ENCODE data around the gene NOL9.

DNA sequence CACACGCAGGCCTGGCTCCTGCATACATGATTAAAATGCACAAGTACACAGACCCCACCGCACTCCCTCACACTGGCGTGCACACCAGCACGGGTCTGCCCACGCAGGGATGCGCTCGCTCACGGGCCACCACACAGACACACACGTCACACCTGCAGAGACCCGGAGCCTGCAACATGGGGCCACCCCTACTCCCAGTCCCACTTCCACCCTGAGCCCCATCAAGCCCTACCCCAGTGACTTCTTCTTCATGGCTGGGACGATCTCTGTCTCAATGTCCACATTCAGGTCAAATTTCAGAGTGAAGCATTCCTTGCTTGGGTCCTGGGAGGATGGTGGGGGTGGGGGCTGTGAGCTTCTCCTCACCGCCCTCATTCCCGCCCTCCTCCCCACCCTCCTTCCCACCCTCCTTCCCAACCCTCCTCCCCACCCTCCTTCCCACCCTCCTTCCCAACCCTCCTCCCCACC is 79.5 kb downstream of the NOL9 start:
- TF ChIP-seq, protein P1, sequence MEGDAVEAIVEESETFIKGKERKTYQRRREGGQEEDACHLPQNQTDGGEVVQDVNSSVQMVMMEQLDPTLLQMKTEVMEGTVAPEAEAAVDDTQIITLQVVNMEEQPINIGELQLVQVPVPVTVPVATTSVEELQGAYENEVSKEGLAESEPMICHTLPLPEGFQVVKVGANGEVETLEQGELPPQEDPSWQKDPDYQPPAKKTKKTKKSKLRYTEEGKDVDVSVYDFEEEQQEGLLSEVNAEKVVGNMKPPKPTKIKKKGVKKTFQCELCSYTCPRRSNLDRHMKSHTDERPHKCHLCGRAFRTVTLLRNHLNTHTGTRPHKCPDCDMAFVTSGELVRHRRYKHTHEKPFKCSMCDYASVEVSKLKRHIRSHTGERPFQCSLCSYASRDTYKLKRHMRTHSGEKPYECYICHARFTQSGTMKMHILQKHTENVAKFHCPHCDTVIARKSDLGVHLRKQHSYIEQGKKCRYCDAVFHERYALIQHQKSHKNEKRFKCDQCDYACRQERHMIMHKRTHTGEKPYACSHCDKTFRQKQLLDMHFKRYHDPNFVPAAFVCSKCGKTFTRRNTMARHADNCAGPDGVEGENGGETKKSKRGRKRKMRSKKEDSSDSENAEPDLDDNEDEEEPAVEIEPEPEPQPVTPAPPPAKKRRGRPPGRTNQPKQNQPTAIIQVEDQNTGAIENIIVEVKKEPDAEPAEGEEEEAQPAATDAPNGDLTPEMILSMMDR (conservative IDR thresholded peaks at IDR 0.05 in 1 of 2, IDR thresholded peaks at IDR 0.05 in 1 of 2; ENCODE audit: extremely low read depth in 1 of 2, insufficient read depth in 1 of 2, low read depth in 1 of 2, low read length in 2 of 2), result no peak
- TF ChIP-seq EZH2 (IDR thresholded peaks at IDR 0.05; ENCODE audit: borderline replicate concordance, low read length), result no peak

All from mammary epithelial cell (primary cell).